HG02759 (cell line): ENCODE results near the gene NR1I3.
A peak's percentile ranks its signal among the peaks of the same experiment; 100 is the strongest.
"Not testable (repeated sequence)": the region's sequence is repeated elsewhere in the genome, so short reads cannot be mapped to it uniquely, and the experiment has no call there.

ENCODE experiments used
- ATAC-seq: cut with Tn5 transposase; IDR thresholded peaks from one replicate; pipeline ENCODE4 v1.9.1; 2021; ENCODE audit warnings: mild to moderate bottlenecking, moderate library complexity; ENCODE audit not compliant: unreplicated experiment

NR1I3 gene

DNA sequence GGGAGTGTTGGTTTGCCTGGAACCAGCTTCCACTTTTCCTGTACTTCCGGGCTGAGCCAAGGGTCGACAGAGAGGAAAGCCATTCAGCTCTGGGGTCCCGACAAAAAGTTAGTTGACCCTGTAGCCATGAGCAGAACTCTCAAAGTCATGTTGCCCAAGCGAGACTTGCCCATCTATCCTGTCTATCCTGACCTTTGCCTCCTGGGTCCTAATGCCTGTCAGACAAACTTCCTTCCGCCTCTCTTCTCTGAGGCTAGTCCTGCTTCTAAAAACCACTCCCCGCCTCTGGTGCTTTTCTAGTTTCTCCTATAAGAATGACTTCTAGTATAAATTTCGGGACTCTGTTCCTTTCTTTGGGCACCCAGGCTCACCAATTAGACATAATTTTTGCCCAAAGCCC is 12.8 kb upstream of the NR1I3 start:
- no peak for ATAC-seq

DNA sequence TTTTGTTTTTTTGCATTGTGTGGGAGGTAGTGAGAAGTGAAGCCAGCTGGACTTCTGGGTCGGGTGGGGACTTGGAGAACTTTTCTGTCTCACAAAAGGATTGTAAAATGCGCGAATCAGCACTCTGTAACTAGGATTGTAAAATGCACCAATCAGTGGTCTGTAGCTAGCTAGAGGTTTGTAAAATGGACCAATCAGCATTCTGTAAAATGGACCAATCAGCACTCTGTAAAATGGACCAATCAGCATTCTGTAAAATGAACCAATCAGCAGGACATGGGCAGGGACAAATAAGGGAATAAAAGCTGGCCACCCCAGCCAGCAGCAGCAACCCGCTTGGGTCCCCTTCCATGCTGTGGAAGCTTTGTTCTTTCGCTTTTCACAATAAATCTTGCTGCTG is 12.1 kb upstream of the NR1I3 start:
- not testable (repeated sequence) for ATAC-seq

DNA sequence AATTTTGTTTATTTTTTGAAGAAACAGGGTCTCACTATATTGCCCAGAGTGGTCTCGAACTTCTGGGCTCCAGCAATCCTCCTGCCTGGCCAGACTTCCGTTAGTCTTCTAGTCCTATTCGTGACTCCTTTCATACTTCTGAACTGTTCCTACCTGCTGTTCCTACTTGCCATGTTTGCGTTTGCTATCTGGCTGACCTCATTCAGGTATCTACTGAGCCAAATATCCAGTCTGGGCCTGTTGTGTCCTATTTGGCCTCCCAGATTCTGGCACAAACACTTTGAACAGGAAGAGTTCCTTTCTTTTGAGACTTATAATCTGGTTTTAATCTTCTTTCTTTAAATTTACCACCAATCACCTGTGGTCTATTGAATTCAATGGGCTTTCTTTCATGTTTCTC is 6.9 kb upstream of the NR1I3 start:
- ATAC-seq = no peak

DNA sequence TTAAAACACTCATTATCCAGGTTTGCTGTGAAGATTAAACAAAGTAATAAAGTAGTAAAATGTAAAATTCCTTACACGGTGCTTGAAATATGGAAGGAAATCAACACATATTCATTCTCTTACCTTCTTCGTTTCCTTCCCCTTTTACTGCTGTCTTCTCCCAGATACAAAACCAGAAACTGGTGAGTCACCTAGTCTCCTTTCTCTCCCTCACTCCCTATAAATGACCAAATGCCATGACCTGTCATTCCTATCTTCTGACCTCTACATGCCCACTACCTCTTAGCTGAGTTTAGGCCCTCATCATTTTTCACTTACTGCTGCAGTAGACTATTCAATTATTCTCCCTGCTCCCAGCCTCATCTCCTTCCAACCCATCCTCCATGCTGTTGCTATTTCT is 4.3 kb upstream of the NR1I3 start:
- no peak for ATAC-seq

DNA sequence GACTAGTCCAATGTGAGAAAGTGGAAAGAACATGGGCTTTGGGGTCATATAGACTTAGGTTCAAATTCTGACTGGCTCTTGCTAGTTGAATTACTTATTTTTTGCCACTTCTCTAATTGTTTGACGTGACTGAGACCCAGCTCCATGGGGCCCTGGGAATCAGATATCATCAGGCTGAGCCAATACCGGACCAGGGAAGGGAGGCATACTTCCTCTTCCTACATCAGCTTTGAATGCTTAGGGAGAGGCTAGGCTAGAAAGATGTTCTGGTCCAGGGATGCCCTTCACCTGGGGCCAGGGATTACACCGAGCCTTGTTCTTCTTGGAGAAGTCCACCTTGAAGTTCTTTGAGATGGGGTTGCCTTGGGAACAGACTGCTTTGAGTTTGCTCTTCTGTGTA is 3.7 kb upstream of the NR1I3 start:
- no peak for ATAC-seq

DNA sequence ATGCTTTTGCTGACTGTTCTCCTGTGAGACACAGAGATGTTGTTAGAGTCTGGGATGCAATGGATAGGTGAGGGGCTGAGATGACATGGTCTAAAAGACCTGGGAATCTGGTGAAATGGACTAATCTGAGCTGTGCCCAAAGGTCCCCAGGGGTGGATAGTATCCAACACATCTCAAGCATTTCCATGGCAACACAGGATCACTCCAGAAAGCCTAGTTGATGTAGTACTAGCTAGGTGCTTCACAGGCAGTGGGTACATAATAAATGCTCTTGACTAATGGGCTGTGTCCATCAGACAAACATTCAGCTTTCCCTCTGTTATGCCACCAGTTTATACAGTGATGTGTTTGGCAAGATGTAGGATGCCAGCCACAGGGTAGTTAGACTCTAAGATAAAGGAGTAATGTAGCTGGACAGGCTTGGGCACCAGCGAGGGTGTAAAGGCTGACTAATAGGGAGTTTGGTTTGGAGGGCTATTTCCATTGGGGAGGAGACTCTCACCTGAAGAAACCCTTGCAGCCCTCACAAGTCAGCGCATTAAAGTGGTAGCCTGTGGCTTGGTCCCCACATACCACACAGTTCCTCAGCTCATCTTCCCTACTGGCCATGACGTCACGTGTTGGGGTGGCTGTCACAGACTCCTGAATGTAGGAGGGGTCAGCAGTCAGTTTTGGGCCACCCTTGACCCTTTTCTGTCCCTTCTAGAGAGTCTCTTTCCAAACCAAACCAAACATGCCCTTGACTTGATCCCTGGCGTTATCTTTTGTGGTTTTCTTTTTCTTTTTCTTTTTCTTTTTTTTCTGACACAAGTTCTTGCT is 1.8 kb downstream of the NR1I3 start:
- no peak for ATAC-seq

DNA sequence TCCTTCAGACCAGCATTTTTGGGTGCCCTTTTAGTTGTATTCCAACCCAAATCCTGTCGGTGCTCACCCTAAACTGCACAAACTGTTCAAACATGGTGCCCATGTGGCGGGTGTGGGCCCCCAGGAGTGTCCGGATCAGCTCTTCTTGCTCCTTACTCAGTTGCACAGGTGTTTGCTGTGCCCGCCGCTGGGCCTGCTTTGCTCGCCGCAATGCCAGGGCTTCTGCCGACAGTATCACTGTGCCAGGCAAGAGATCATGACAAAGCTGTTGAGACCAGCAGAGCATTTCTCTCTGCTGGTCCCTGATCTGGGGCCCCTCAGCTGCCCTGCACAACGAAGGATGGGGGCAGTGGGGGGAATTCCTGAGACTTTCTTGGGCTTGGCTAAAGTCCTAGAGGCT is 4.9 kb downstream of the NR1I3 start:
- ATAC-seq = no peak

DNA sequence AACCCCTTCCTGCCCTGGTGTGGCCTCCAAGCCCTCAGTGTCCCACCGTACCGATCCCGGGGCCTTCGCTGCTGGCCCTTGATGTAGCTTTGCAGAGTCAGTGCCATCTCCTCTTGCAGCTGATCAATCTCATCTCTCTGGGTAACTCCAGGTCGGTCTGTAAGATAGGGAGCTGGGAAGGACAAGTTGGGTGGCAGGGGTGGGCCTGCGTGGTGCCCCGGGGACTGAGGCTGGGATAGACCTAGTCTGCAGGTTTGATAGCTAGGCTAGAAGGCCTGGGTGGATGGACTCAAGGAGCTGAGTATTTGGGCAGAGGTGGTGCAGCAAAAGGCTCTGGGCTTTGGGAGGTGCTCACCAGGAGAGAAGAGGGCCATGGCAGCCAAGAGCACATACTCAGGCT is 7.2 kb downstream of the NR1I3 start:
- no peak for ATAC-seq

DNA sequence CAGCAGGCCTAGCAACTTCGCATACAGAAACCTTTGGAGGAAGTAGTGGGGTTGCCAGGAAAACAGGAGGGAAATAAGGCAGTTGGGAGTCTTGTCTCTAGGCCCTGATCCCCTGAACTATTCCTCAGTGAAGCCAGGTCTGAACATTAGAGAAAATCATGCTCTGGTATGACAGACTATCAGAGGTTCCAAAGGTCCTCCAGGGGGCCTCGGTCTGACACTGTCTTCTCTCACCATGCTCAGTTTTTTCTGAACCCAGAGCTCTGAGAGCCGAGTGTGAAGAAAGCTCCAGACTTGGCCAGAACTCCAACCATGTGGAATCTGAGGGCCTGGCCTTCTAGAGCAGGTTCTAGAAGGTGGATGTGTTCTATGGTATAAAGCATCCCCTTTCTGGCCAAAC is 8.1 kb downstream of the NR1I3 start:
- ATAC-seq = no peak

DNA sequence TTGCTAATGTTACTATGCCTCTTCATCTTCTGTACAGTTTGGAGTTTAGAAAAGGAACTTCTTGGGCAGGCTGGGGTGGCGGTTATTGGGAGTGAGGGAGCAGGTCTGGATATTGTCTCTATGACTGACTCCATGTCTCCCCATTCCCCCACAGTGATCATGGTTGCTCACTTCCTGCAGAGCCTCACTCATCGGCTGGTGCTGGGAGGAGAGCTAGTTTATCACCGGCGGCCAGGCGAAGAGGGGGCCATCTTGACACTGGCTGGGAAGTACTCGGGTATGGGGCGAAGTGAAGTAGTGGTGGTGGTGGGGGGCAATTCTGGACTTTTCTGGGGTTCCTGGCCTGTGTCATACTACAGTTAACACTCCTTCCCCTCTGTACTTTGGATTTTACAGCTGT is 10.0 kb downstream of the NR1I3 start:
- ATAC-seq = no peak

DNA sequence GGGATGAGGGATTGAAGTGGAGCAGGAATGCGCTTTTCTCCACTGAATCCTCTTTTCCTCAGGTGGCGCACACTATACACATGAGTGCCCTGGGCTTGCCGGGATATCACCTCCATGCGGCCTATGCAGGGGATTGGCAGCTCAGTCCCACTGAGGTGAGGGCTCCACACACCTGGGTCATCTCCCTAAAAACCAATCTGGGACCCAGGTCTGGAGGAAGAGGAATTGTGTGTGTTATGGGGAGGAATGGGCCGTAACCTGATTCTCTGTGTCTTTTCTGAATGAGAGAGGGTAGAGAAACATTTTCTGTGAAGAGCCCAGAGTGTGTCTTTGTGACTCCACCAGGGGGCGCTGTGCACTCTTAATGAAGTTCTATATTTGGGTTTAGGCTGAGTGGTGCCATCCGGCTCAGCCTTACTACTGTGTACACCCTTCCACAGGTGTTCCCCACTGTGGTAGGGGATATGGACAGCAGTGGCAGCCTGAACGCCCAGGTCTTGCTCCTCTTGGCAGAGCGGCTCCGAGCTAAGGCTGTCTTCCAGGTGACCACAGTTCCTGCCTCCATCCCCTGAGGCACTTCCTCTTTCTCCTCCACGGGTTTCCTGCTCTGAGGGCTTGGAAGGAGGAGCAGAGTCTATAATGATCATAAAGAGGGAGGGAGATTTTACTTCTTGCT is 10.7 kb downstream of the NR1I3 start:
- ATAC-seq = peak; percentile 41

DNA sequence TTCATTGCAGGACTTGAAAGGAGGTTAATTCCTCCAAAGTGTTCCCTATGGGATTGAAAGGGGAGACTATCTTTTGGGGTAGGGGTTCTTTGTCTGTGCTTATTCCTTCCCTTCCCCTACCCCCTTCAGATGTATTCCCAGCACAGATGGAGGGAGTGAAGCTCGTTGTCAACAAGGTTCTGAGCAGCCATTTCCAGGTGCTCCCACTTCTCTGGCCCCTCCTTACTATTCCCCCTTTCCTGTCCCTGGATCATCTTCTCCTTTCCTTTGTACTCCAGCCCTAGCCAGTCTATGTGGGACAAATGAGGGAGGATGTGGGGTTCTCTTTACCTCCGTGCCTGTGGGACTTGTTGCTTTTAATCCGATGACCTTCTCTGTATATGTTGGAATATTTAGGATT is 11.2 kb downstream of the NR1I3 start:
- no peak for ATAC-seq

DNA sequence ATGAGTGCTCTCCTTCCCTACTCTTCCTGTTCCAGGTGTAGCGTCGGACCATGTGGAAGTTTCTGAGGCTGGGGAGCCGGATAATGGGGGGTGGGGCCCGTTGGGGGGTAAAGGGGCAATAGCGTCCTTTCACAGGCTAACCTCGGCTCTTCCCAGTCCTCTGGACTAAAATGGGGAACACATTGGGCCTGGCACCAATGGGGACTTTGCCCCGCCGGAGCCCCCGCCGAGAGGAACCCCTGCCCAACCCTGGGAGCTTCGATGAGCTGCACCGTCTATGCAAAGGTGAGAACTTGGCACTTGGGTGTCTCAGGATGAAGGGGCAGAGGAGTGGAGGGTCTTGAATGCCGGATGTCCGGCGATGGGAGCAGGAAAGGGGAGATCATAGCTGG is 11.7 kb downstream of the NR1I3 start:
- ATAC-seq = no peak

DNA sequence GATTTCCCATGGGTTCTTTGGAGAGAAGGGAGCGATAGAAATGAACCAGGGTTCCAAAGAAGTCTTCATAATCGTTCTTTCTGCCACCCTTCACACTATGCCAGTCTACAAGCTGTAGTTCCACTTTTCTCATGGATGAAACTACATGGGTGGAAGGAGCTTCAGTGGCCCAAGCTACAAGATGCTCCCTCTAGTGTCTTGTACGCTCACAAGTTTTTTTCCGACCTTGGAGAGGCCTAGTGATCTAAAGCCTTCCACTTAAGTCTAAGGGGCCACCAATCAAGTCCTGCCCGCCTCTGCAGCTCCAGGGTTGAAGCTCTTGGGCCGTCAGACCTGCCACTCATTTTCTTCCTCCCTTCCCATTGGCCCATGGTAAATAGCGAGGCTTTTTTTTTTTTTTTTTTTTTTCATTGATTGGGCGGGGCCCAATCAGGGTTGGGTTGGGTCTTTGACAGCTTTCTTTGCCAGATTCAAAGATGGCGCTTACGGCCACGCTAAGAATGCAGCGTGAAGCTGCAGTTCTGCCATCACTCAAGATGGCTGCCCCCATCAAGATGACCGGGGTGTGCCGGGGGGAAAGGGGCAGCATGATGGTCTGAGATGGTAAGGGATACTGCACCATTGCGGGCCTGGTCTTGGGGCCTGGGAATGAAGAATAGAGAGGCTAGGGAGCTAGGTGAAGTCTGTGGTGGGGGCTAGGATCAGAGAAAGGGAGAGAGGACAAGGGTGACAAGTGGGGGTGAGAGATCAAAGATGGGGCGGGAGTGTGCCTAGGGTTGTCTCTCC is 12.3 kb downstream of the NR1I3 start, which contains the start of gene TOMM40L:
Gene TOMM40L, plus strand, starts transcription at position 527 of the 786 bp plus-strand sequence. CDS start 430 bp downstream, outside the sequence.
- peak; percentile 93 for ATAC-seq

DNA sequence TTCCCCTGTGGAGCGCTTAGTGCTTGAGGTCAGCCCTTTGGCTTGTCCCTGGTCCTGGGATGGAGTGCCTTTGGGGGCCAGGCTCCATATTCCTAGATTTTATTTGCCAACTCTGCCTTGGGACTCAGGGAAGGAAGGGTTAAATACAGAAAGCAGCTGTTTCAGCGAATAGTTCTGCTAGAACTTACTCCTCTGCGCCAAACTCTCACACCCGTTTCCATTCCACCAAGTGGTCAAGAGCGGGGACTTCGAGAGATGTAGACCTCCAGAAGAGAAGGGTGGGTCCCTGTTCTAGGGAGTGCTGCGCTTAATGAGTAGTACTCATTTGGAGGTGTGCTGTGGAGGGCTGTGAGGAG is 12.8 kb downstream of the NR1I3 start:
- no peak for ATAC-seq

DNA sequence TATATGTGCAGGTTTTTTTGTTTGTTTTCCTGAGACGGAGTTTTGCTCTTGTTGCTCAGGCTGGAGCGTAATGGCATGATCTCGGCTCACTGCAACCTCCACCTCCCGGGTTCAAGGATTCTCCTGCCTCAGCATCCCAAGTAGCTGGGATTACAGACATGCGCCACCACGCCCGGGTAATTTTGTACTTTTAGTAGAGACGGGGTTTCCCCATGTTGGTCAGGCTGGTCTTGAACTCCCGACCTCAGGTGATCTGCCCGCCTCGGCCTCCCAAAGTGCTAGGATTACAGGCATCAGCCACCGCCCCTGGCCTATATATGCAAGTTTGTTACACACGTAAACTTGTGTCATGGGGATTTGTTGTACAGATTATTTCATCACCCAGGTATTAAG is 13.3 kb downstream of the NR1I3 start:
- not testable (repeated sequence) for ATAC-seq

DNA sequence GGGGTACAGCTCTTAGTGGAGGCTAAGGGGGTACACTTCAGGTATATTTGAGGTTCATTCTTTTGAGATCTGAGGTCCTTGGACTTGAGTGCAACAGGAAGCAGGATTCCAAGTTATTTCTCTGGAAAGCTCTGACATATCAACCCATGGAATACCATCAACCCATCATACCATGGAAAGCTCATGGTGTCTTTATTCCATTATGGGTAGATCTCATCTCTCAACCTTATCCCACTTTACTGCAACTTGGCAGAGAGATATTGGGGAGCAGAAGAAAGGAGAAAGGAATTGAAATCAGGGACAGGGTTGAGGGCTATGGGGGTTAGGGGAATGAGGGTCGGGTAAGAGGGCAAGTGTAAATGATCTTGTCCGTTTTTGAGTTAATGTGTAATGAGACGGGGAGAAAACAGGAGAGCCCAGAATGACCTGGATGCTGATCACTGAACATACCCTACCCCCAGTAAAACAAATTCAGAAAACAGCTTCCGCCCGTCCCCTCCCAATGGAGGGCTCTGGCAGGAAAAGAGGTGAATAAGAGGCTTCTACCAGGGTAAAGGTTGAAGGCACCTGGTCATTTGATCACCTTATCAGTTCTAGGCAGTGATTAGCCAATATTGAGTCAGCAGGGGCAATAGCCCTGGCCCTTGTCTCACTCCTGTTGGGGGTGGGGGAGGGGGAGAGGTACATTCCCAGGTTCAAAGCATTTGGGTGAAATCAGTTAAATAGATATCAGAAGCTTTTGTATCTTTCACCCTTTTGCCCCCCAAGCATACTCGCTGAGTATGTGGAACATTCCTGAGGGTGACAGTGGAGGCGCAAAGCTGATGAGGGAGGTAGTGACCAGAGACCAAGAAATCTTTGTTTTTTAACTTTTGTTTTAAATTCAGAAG is 14.0 kb downstream of the NR1I3 start:
- ATAC-seq = no peak

DNA sequence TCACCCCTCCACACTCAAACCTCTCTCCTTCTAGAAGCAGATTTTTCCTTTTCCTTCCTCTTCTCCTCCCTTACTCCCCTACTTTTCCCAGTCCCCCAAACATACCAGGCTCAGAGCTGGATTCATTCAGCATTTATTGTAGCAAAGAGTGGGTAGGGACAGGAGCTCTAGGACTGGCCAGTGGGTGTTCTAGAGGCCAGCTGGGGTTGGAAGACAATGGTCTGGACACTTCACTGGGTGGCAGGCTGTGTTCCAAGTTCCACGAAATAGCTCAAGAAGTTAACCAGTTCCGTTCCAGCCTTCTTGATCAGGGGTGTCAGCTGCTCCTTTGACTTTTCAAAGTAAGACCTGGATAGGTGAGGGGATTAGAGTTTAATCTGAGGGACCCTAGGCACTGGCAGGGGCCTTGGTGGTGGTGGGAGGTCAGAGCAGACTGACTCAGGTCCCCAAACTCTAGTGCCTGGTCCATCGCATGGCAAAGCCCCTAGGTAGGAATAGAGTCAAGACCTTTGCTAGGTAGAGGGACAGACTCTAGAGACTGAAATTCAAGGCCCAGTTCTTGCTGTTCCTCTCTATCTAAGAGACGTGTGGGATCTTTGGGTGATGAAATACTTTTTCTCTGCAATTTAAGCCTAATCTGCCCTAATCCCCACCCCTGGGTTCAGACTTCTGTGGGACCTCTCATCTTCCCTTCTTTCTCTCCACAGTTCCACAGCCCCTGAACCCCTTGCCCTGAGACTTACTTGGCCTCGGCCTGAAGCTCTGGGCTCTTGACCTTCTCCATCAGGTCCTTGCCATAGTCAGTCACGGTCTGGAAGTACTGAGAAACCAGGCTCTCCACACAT is 15.6 kb downstream of the NR1I3 start:
- ATAC-seq = no peak

DNA sequence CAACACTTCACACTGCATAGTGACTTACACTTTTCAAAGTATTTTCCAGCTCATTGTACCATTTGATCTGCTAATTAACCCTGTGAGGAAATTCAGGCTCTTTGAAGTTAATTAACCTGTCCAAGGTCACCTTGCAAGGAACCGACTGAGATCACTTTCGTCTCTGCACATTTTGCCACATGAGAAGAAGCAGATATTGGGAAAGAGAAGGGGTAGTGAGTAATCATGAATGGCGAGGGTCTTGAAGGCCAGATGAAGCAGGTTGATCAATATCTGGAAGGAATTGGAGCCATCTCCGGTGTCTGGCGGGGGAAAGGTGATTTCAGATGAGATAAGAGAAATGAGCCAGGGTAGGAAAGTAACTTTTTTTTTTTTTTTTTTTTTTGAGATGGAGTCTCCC is 18.0 kb downstream of the NR1I3 start:
- ATAC-seq = no peak
